Activated B cell treated with CpG ODN at 0.5 μM for 24 hours (primary cell): Measurements from ENCODE around the gene PTPRD. TPM values are rescaled to one million over a fixed set of nuclear protein-coding genes. Genes with fewer than 3 reads are reported as not detected.

Experiments
- ATAC-seq: fragments of 200-7000 bp; cut with Tn5 transposase; one replicate; pipeline ENCODE4 v1.10.0; 2021; ENCODE audit warnings: low read depth, mild to moderate bottlenecking, moderate library complexity
- CTCF ChIA-PET: fragments of 350-600 bp; sonication (Branson Sonifier 250); formaldehyde crosslinking; loops from one replicate; lab custom pipeline; 2021; ENCODE audit warnings: antibody characterized with exemption; lab: Charles Lee
- POLR2A ChIA-PET: fragments of 350-600 bp; sonication (Branson Sonifier 250); formaldehyde crosslinking; loops from one replicate; lab custom pipeline; 2021; ENCODE audit warnings: antibody characterized with exemption; lab: Charles Lee
- DNase-seq: peaks from one replicate; pipeline ENCODE4 v3.0.0; 2022
- H3K27ac Mint-ChIP-seq: one replicate; pipeline ENCODE4 v1.8.0; 2020; ENCODE audit warnings: mixed read lengths
- H3K27me3 Mint-ChIP-seq: one replicate; pipeline ENCODE4 v1.8.0; 2021; ENCODE audit warnings: mixed read lengths
- H3K36me3 Mint-ChIP-seq: one replicate; pipeline ENCODE4 v1.8.0; 2021; ENCODE audit warnings: low read depth, mixed read lengths
- H3K4me1 Mint-ChIP-seq: one replicate; pipeline ENCODE4 v1.8.0; 2021; ENCODE audit warnings: mixed read lengths
- H3K4me3 Mint-ChIP-seq: one replicate; pipeline ENCODE4 v1.8.0; 2020; ENCODE audit warnings: mild to moderate bottlenecking, mixed read lengths
- H3K9me3 Mint-ChIP-seq: one replicate; pipeline ENCODE4 v1.8.0; 2020; ENCODE audit warnings: mixed read lengths
- CTCF ChIP-seq: fragments of 200-600 bp; IDR thresholded peaks from one replicate; pipeline ENCODE4 v1.8.0; 2022; ENCODE audit warnings: antibody characterized with exemption, mild to moderate bottlenecking
- intact Hi-C: fragments of 100-400 bp; cut with micrococcal nuclease; formaldehyde crosslinking; loops from one replicate; pipeline ENCODE4 v1.15.1; 2024
- total RNA-seq: library from RNA; stranded (reverse); gene quantifications from 2 replicates; pipeline ENCODE4 v1.2.3, GENCODE V29; 2022

Gene PTPRD
- total RNA-seq, 1 donor from 2014 or later = 0.04 TPM

- no peak for TF ChIP-seq CTCF
- ChIA-PET POLR2A (no interaction called here), CTCF (no interaction called here)
- no peaks in the 10 kb centered on the region for H3K27me3 Mint-ChIP-seq
- H3K4me1 Mint-ChIP-seq = no peaks in the 10 kb centered on the region
- intact Hi-C loops = no loop called here
- ATAC-seq (no peak), DNase-seq (no peak)
- H3K9me3 Mint-ChIP-seq = peaks cover 3% of the 10 kb centered on the region
- no peak overlapping the region for H3K27ac Mint-ChIP-seq
- H3K4me3 Mint-ChIP-seq = no peak overlapping the region
- H3K36me3 Mint-ChIP-seq = no peaks in the 10 kb centered on the region
Measured at GRCh38 chr9:9992936-9993335, 619.9 kb downstream of the PTPRD start.

GRCh38 chr9:9973062-9973461 is 639.7 kb downstream of the PTPRD start:
- no peak for DNase-seq
- H3K36me3 Mint-ChIP-seq = no peaks in the 10 kb centered on the region
- no peaks in the 10 kb centered on the region for H3K27me3 Mint-ChIP-seq
- H3K27ac Mint-ChIP-seq = no peak overlapping the region
- no peaks in the 10 kb centered on the region for H3K4me1 Mint-ChIP-seq
- H3K4me3 Mint-ChIP-seq = no peak overlapping the region
- intact Hi-C loops = no loop called here
- ATAC-seq = no peak
- TF ChIP-seq CTCF = no peak
- no peaks in the 10 kb centered on the region for H3K9me3 Mint-ChIP-seq
- CTCF ChIA-PET = no interaction called here
- POLR2A ChIA-PET = no interaction called here

- Mint-ChIP-seq H3K4me3 (no peak overlapping the region), H3K9me3 (no peaks in the 10 kb centered on the region), H3K27me3 (no peaks in the 10 kb centered on the region), H3K27ac (no peak overlapping the region), H3K36me3 (no peaks in the 10 kb centered on the region), H3K4me1 (no peaks in the 10 kb centered on the region)
- DNase-seq (no peak), ATAC-seq (no peak)
- CTCF ChIA-PET = no interaction called here
- TF ChIP-seq CTCF = no peak
- intact Hi-C loops = no loop called here
- POLR2A ChIA-PET = no interaction called here
Measured at GRCh38 chr9:9970514-9970913, 642.3 kb downstream of the PTPRD start.

GRCh38 chr9:9963841-9964240 is 649.0 kb downstream of the PTPRD start:
- H3K4me1 Mint-ChIP-seq = no peaks in the 10 kb centered on the region
- TF ChIP-seq CTCF = no peak
- no peak overlapping the region for H3K27ac Mint-ChIP-seq
- CTCF ChIA-PET = no interaction called here
- POLR2A ChIA-PET = no interaction called here
- ATAC-seq (no peak), DNase-seq (no peak)
- H3K4me3 Mint-ChIP-seq = no peak overlapping the region
- H3K9me3 Mint-ChIP-seq = no peaks in the 10 kb centered on the region
- intact Hi-C loops = no loop called here
- H3K27me3 Mint-ChIP-seq = no peaks in the 10 kb centered on the region
- H3K36me3 Mint-ChIP-seq = no peaks in the 10 kb centered on the region

GRCh38 chr9:9961934-9962333 is 650.9 kb downstream of the PTPRD start:
- no peak for ATAC-seq
- intact Hi-C loops = no loop called here
- H3K9me3 Mint-ChIP-seq = no peaks in the 10 kb centered on the region
- H3K27me3 Mint-ChIP-seq = no peaks in the 10 kb centered on the region
- TF ChIP-seq CTCF = no peak
- H3K36me3 Mint-ChIP-seq = no peaks in the 10 kb centered on the region
- no peak overlapping the region for H3K4me3 Mint-ChIP-seq
- H3K4me1 Mint-ChIP-seq = no peaks in the 10 kb centered on the region
- CTCF ChIA-PET = no interaction called here
- no peak overlapping the region for H3K27ac Mint-ChIP-seq
- POLR2A ChIA-PET = no interaction called here
- no peak for DNase-seq
